ENCODE results near the gene DNTTIP2.

DNA sequence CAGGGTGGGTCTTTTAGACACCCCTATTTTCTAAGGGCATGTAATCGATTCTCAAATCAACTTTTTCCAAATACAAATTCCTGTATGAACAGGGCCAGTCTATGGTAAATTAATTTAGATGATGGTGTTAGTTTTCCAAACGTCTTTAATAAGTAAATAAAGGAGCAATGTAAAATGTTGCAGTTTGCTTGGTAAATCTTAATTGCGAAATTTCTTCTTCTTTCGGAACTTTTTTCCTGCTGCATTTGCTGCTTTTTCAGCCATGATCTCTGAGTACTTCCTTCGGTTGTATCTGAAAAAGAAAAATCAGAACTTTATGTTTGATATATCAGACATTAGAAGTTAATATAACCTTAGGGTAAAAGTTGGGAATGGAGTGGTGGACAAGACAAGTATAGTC, 9.4 kb downstream of the DNTTIP2 start:
- TF ChIP-seq, protein P1, sequence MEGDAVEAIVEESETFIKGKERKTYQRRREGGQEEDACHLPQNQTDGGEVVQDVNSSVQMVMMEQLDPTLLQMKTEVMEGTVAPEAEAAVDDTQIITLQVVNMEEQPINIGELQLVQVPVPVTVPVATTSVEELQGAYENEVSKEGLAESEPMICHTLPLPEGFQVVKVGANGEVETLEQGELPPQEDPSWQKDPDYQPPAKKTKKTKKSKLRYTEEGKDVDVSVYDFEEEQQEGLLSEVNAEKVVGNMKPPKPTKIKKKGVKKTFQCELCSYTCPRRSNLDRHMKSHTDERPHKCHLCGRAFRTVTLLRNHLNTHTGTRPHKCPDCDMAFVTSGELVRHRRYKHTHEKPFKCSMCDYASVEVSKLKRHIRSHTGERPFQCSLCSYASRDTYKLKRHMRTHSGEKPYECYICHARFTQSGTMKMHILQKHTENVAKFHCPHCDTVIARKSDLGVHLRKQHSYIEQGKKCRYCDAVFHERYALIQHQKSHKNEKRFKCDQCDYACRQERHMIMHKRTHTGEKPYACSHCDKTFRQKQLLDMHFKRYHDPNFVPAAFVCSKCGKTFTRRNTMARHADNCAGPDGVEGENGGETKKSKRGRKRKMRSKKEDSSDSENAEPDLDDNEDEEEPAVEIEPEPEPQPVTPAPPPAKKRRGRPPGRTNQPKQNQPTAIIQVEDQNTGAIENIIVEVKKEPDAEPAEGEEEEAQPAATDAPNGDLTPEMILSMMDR (IDR thresholded peaks at IDR 0.05; ENCODE audit: extremely low read depth in 1 of 2, insufficient read depth in 1 of 2, low read depth in 1 of 2, low read length in 2 of 2): no peak
- TF ChIP-seq POLR2A (IDR thresholded peaks at IDR 0.05; ENCODE audit: low read depth, low read length): no peak
- TF ChIP-seq, protein P2, sequence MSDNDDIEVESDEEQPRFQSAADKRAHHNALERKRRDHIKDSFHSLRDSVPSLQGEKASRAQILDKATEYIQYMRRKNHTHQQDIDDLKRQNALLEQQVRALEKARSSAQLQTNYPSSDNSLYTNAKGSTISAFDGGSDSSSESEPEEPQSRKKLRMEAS (IDR thresholded peaks at IDR 0.05; ENCODE audit: insufficient read depth, insufficient read length): no peak
- TF ChIP-seq EZH2 (IDR thresholded peaks at IDR 0.05; ENCODE audit: borderline replicate concordance, low read depth, low read length, severe bottlenecking): no peak
- TF ChIP-seq POLR2AphosphoS5 (IDR thresholded peaks at IDR 0.05; ENCODE audit: insufficient read depth, low read depth, low read length): no peak
- no peak for TF ChIP-seq GATA2 (IDR thresholded peaks at IDR 0.05; ENCODE audit: insufficient read depth, insufficient read length, low read depth, low read length)
